CD4-positive, alpha-beta memory T cell (primary cell): ENCODE measurements around the gene CACNA1S. TPM values are rescaled to one million over a fixed set of nuclear protein-coding genes. Genes with fewer than 3 reads are reported as not detected.

ENCODE experiments used
- CTCF ChIA-PET: fragments of 350-600 bp; sonication (Branson Sonifier 250); formaldehyde crosslinking; loops from one replicate; lab custom pipeline; 2021; ENCODE audit warnings: inconsistent platforms; ENCODE audit not compliant: partially characterized antibody; lab: Charles Lee
- POLR2A ChIA-PET: fragments of 350-600 bp; sonication (Branson Sonifier 250); formaldehyde crosslinking; loops from one replicate; lab custom pipeline; 2021; ENCODE audit not compliant: partially characterized antibody; lab: Charles Lee
- DNase-seq, 5 donors: peaks; one replicate each; pipeline versions ENCODE4 v3.0.0 to v3.0.0-alpha.2; 2020 to 2022; ENCODE audit warnings: mixed read lengths in 1 of 5
- H3K27ac ChIP-seq: one replicate; pipeline ENCODE4 v1.7.0; 2013; ENCODE audit warnings: low read depth, low read length
- H3K27me3 ChIP-seq: 2 replicates; pipeline ENCODE4 v1.7.0; 2013; ENCODE audit warnings: mild to moderate bottlenecking, low read length, moderate library complexity; ENCODE audit not compliant: insufficient read depth
- H3K36me3 ChIP-seq: 2 replicates; pipeline ENCODE4 v1.7.0; 2013; ENCODE audit warnings: mild to moderate bottlenecking, low read length, moderate library complexity; ENCODE audit not compliant: insufficient read depth
- H3K4me1 ChIP-seq: 2 replicates; pipeline ENCODE4 v1.7.0; 2013; ENCODE audit warnings: mild to moderate bottlenecking, low read length, moderate library complexity; ENCODE audit not compliant: insufficient read depth
- H3K4me3 ChIP-seq, 2 donors: one replicate each; pipeline ENCODE4 v1.7.0; 2013; ENCODE audit warnings: low read length in 2 of 2, mild to moderate bottlenecking in 1 of 2
- H3K9me3 ChIP-seq, 2 donors: one replicate each; pipeline ENCODE4 v1.7.0; 2013; ENCODE audit warnings: low read length in 2 of 2, control low read depth in 1 of 2; ENCODE audit not compliant: control insufficient read depth in 1 of 2
- H3K27ac Mint-ChIP-seq, 7 donors: one replicate each; pipeline ENCODE4 v1.8.0; 2020 to 2021; ENCODE audit warnings: mixed read lengths in 7 of 7, mild to moderate bottlenecking in 6 of 7, inconsistent platforms in 3 of 7, moderate library complexity in 3 of 7
- H3K27me3 Mint-ChIP-seq, 2 donors: one replicate each; pipeline ENCODE4 v1.8.0; 2020 to 2021; ENCODE audit warnings: mixed read lengths in 2 of 2
- H3K36me3 Mint-ChIP-seq, 2 donors: one replicate each; pipeline ENCODE4 v1.8.0; 2020 to 2021; ENCODE audit warnings: mixed read lengths in 2 of 2, inconsistent platforms in 1 of 2, mild to moderate bottlenecking in 1 of 2
- H3K4me1 Mint-ChIP-seq, 4 donors: one replicate each; pipeline ENCODE4 v1.8.0; 2020 to 2021; ENCODE audit warnings: mixed read lengths in 4 of 4, mild to moderate bottlenecking in 1 of 4
- H3K4me3 Mint-ChIP-seq, 8 donors: one replicate each; pipeline ENCODE4 v1.8.0; 2020 to 2021; ENCODE audit warnings: mixed read lengths in 8 of 8, mild to moderate bottlenecking in 7 of 8, moderate library complexity in 6 of 8, inconsistent platforms in 3 of 8
- H3K9me3 Mint-ChIP-seq, 8 donors: one replicate each; pipeline ENCODE4 v1.8.0; 2020 to 2021; ENCODE audit warnings: mixed read lengths in 8 of 8, mild to moderate bottlenecking in 5 of 8, inconsistent platforms in 3 of 8, moderate library complexity in 1 of 8
- intact Hi-C: fragments of 100-400 bp; cut with micrococcal nuclease; formaldehyde crosslinking; loops from one replicate; pipeline ENCODE4 v1.15.1; 2023
- polyA plus RNA-seq, 2 donors: library from polyadenylated mRNA; unstranded; fragments of 300-500 nt; fragmentation: Illumina TruSeq; gene quantifications; one replicate each; pipeline ENCODE4 v1.2.3, GENCODE V29; 2021
- total RNA-seq, 2 experiments: library from RNA; stranded (reverse); gene quantifications; one replicate each; pipeline ENCODE4 v1.2.3, GENCODE V29; 2021

CACNA1S gene
- total and polyA plus RNA-seq, 4 experiments from 2014 or later = not detected

GRCh38 chr1:201126832-201127754 lies 14.9 kb upstream of the CACNA1S start, which contains the start of gene ASCL5:
Gene ASCL5, minus strand, starts transcription at chr1:201127184. Its CDS starts 11,812 bp downstream, at chr1:201115372.
- H3K27ac ChIP-seq = no peak within 1 kb of the TSS
- no peaks in the 10 kb centered on the region for H3K4me1 ChIP-seq
- intact Hi-C loops = no loop called here
- no peak for DNase-seq
- Mint-ChIP-seq H3K4me1 (peaks cover 0 to 3% (median 0%) of the 10 kb centered on the region in 4 donors), H3K27me3 (peaks cover 7 to 8% of the 10 kb centered on the region in 2 donors), H3K27ac (no peak within 1 kb of the TSS), H3K9me3 (no peaks in the 10 kb centered on the region), H3K4me3 (no peak within 1 kb of the TSS), H3K36me3 (no peaks in the 10 kb centered on the region)
- peaks cover 4% of the 10 kb centered on the region for H3K27me3 ChIP-seq
- H3K36me3 ChIP-seq = no peaks in the 10 kb centered on the region
- CTCF ChIA-PET = no interaction called here
- no peak within 1 kb of the TSS for H3K4me3 ChIP-seq
- H3K9me3 ChIP-seq = no peaks in the 10 kb centered on the region
- POLR2A ChIA-PET = interaction anchor here (0.6 kb wide), 1 partner anchor 30 kb away, joined by 3 read pairs; no protein-coding TSS in a partner anchor

GRCh38 chr1:201126463-201126831 lies 14.2 kb upstream of the CACNA1S start:
- ChIA-PET POLR2A (interaction anchor here (0.6 kb wide), 1 partner anchor 29 kb away, joined by 3 read pairs; no protein-coding TSS in a partner anchor), CTCF (no interaction called here)
- Histone ChIP-seq H3K4me3 (no peak overlapping the region), H3K36me3 (no peaks in the 10 kb centered on the region), H3K27ac (no peak overlapping the region), H3K9me3 (no peaks in the 10 kb centered on the region), H3K27me3 (peaks cover 4% of the 10 kb centered on the region), H3K4me1 (no peaks in the 10 kb centered on the region)
- H3K4me3 Mint-ChIP-seq = no peak overlapping the region
- H3K9me3 Mint-ChIP-seq = no peaks in the 10 kb centered on the region
- no peak overlapping the region for H3K27ac Mint-ChIP-seq
- no peaks in the 10 kb centered on the region for H3K36me3 Mint-ChIP-seq
- no peak for DNase-seq
- intact Hi-C loops = no loop called here
- no peaks in the 10 kb centered on the region for H3K4me1 Mint-ChIP-seq
- peaks cover 7 to 8% of the 10 kb centered on the region in 2 donors for H3K27me3 Mint-ChIP-seq

- ChIA-PET POLR2A (no interaction called here), CTCF (no interaction called here)
- no peak overlapping the region for H3K27ac Mint-ChIP-seq
Observed at GRCh38 chr1:201125800-201126199, 13.6 kb upstream of the CACNA1S start.

GRCh38 chr1:201125019-201125418 lies 12.8 kb upstream of the CACNA1S start:
- Mint-ChIP-seq H3K4me1 (peaks cover 0 to under 1% (median under 1%) of the 10 kb centered on the region in 4 donors), H3K27me3 (peaks cover 7 to 8% of the 10 kb centered on the region in 2 donors), H3K4me3 (no peak overlapping the region), H3K27ac (no peak overlapping the region), H3K9me3 (no peaks in the 10 kb centered on the region), H3K36me3 (no peaks in the 10 kb centered on the region)
- H3K9me3 ChIP-seq = no peaks in the 10 kb centered on the region
- H3K36me3 ChIP-seq = no peaks in the 10 kb centered on the region
- POLR2A ChIA-PET = no interaction called here
- H3K4me3 ChIP-seq = no peak overlapping the region
- peaks cover 4% of the 10 kb centered on the region for H3K27me3 ChIP-seq
- DNase-seq = no peak
- peaks cover 2% of the 10 kb centered on the region for H3K4me1 ChIP-seq
- H3K27ac ChIP-seq = no peak overlapping the region
- CTCF ChIA-PET = interaction anchor here (1.2 kb wide), 1 partner anchor 152 kb away, joined by 3 read pairs; no protein-coding TSS in a partner anchor
- intact Hi-C loops = no loop called here

More at GRCh38 chr1:201125800-201126199, 13.6 kb upstream of the CACNA1S start:
- no peak for DNase-seq
- H3K36me3 ChIP-seq = no peaks in the 10 kb centered on the region
- H3K27me3 Mint-ChIP-seq = peaks cover 7 to 8% of the 10 kb centered on the region in 2 donors
- no peaks in the 10 kb centered on the region for H3K36me3 Mint-ChIP-seq
- no peaks in the 10 kb centered on the region for H3K4me1 Mint-ChIP-seq
- intact Hi-C loops = no loop called here
- H3K9me3 Mint-ChIP-seq = no peaks in the 10 kb centered on the region
- no peak overlapping the region for H3K4me3 Mint-ChIP-seq
- H3K27ac ChIP-seq = no peak overlapping the region
- no peaks in the 10 kb centered on the region for H3K9me3 ChIP-seq
- no peak overlapping the region for H3K4me3 ChIP-seq
- H3K27me3 ChIP-seq = peaks cover 4% of the 10 kb centered on the region
- H3K4me1 ChIP-seq = no peaks in the 10 kb centered on the region

- Histone ChIP-seq H3K36me3 (no peaks in the 10 kb centered on the region), H3K4me3 (no peak overlapping the region), H3K4me1 (peaks cover 9% of the 10 kb centered on the region), H3K27me3 (peaks cover 4% of the 10 kb centered on the region), H3K9me3 (no peaks in the 10 kb centered on the region), H3K27ac (no peak overlapping the region)
- peaks cover 0 to 7% (median 4%) of the 10 kb centered on the region in 4 donors for H3K4me1 Mint-ChIP-seq
- H3K27me3 Mint-ChIP-seq = peaks cover 7 to 8% of the 10 kb centered on the region in 2 donors
- intact Hi-C loops = no loop called here
- no peak overlapping the region for H3K4me3 Mint-ChIP-seq
- H3K9me3 Mint-ChIP-seq = no peaks in the 10 kb centered on the region
- ChIA-PET CTCF (interaction anchor here (1.2 kb wide), 1 partner anchor 151 kb away, joined by 3 read pairs; no protein-coding TSS in a partner anchor), POLR2A (no interaction called here)
- no peak overlapping the region for H3K27ac Mint-ChIP-seq
- no peak for DNase-seq
- H3K36me3 Mint-ChIP-seq = no peaks in the 10 kb centered on the region
Observed at GRCh38 chr1:201123866-201124265, 11.6 kb upstream of the CACNA1S start.

- CTCF ChIA-PET = interaction anchor here (1.6 kb wide), 1 partner anchor 9 kb away, joined by 9 read pairs; no protein-coding TSS in a partner anchor
- H3K27ac Mint-ChIP-seq = no peak overlapping the region
Observed at GRCh38 chr1:201122321-201122957, 10.2 kb upstream of the CACNA1S start.

More at GRCh38 chr1:201122321-201122957, 10.2 kb upstream of the CACNA1S start:
- Histone ChIP-seq H3K4me3 (no peak overlapping the region), H3K36me3 (no peaks in the 10 kb centered on the region), H3K4me1 (peaks cover 9% of the 10 kb centered on the region), H3K9me3 (no peaks in the 10 kb centered on the region), H3K27ac (no peak overlapping the region), H3K27me3 (peaks cover 4% of the 10 kb centered on the region)
- H3K4me3 Mint-ChIP-seq = no peak overlapping the region
- H3K4me1 Mint-ChIP-seq = peaks cover 0 to 7% (median 4%) of the 10 kb centered on the region in 4 donors
- no peaks in the 10 kb centered on the region for H3K9me3 Mint-ChIP-seq
- POLR2A ChIA-PET = interaction anchor here (1.2 kb wide), 1 partner anchor 8 kb away, joined by 4 read pairs; no protein-coding TSS in a partner anchor
- no peaks in the 10 kb centered on the region for H3K36me3 Mint-ChIP-seq
- intact Hi-C loops = no loop called here
- H3K27me3 Mint-ChIP-seq = peaks cover 7% of the 10 kb centered on the region in 2 donors
- no peak for DNase-seq
